BJ (cell line): Measurements from ENCODE around the gene SLC45A1. TPM values are rescaled to one million over a fixed set of nuclear protein-coding genes. Genes with fewer than 3 reads are reported as not detected.

Experiments used
- CTCF ChIA-PET: fragments of 350-600 bp; formaldehyde crosslinking; extraction: SDS; loops from one replicate; lab custom pipeline; 2021; ENCODE audit warnings: antibody characterized with exemption, inconsistent platforms; lab: Yijun Ruan, JAX
- POLR2A ChIA-PET: fragments of 300-600 bp; sonication (Branson Sonifier 250); formaldehyde crosslinking; extraction: SDS; loops from one replicate; lab custom pipeline; 2021; ENCODE audit warnings: antibody characterized with exemption; lab: Charles Lee
- DNase-seq: peaks from one replicate; pipeline ENCODE4 v3.0.0-alpha.2; 2011; ENCODE audit warnings: low read depth
- H3K27me3 ChIP-seq: 2 replicates; pipeline ENCODE4 v1.6.0; 2011; ENCODE audit warnings: low read length; ENCODE audit not compliant: control insufficient read depth, insufficient read depth
- H3K36me3 ChIP-seq: 2 replicates; pipeline ENCODE4 v1.5.1; 2011; ENCODE audit warnings: low read length; ENCODE audit not compliant: control insufficient read depth, insufficient read depth
- H3K4me3 ChIP-seq: 2 replicates; pipeline ENCODE4 v1.5.1; 2011; ENCODE audit warnings: low read depth, mild to moderate bottlenecking, control low read depth, low read length
- polyA plus RNA-seq: library from polyadenylated mRNA; depleted of rRNA; stranded (reverse); fragments of >200 nt; gene quantifications from 2 replicates; pipeline ENCODE4 v1.2.3, GENCODE V29; 2011
- small RNA-seq: library from RNA; depleted of rRNA; stranded (forward); fragments of <200 nt; gene quantifications from one replicate; pipeline ENCODE3, GENCODE V24; 2012; ENCODE audit warnings: low replicate concordance, low read depth; ENCODE audit not compliant: insufficient read length
- TF ChIP-seq, protein P1 (sequence below): IDR thresholded peaks from 2 replicates; pipeline ENCODE4 v1.5.1; 2011; ENCODE audit warnings: low read depth, mild to moderate bottlenecking, control low read depth, inconsistent platforms, low read length, moderate library complexity; ENCODE audit not compliant: insufficient read depth

Gene SLC45A1
- polyA plus RNA-seq, 1 experiment = 1.4 TPM

- H3K27me3 ChIP-seq = no peaks in the 10 kb centered on the region
- ChIA-PET CTCF (interaction anchor here (0.6 kb wide), 1 partner anchor 40 kb away, joined by 3 read pairs; no protein-coding TSS in a partner anchor), POLR2A (no interaction called here)
- TF ChIP-seq, protein P1, sequence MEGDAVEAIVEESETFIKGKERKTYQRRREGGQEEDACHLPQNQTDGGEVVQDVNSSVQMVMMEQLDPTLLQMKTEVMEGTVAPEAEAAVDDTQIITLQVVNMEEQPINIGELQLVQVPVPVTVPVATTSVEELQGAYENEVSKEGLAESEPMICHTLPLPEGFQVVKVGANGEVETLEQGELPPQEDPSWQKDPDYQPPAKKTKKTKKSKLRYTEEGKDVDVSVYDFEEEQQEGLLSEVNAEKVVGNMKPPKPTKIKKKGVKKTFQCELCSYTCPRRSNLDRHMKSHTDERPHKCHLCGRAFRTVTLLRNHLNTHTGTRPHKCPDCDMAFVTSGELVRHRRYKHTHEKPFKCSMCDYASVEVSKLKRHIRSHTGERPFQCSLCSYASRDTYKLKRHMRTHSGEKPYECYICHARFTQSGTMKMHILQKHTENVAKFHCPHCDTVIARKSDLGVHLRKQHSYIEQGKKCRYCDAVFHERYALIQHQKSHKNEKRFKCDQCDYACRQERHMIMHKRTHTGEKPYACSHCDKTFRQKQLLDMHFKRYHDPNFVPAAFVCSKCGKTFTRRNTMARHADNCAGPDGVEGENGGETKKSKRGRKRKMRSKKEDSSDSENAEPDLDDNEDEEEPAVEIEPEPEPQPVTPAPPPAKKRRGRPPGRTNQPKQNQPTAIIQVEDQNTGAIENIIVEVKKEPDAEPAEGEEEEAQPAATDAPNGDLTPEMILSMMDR = no peak
- DNase-seq = no peak
- no peak overlapping the region for H3K4me3 ChIP-seq
- H3K36me3 ChIP-seq = peaks cover 11% of the 10 kb centered on the region
Measured at GRCh38 chr1:8388732-8389562, 71.0 kb downstream of the SLC45A1 start.

GRCh38 chr1:8389958-8390535 lies 72.1 kb downstream of the SLC45A1 start:
- peaks cover 11% of the 10 kb centered on the region for H3K36me3 ChIP-seq
- no peaks in the 10 kb centered on the region for H3K27me3 ChIP-seq
- no peak for DNase-seq
- POLR2A ChIA-PET = interaction anchor here (0.5 kb wide), 1 partner anchor 10 kb away, joined by 3 read pairs; no protein-coding TSS in a partner anchor
- TF ChIP-seq, protein P1 = no peak
- CTCF ChIA-PET = interaction anchor here (0.8 kb wide), 1 partner anchor 30 kb away, joined by 3 read pairs; no protein-coding TSS in a partner anchor
- no peak overlapping the region for H3K4me3 ChIP-seq

- Histone ChIP-seq H3K27me3 (no peaks in the 10 kb centered on the region), H3K36me3 (peaks cover 12% of the 10 kb centered on the region), H3K4me3 (no peak overlapping the region)
- POLR2A ChIA-PET = interaction anchor here (0.5 kb wide), 1 partner anchor 10 kb away, joined by 3 read pairs; no protein-coding TSS in a partner anchor
- TF ChIP-seq, protein P1 = no peak
- DNase-seq = no peak
- CTCF ChIA-PET = interaction anchor here (0.8 kb wide), 1 partner anchor 29 kb away, joined by 3 read pairs; no protein-coding TSS in a partner anchor
Measured at GRCh38 chr1:8390707-8391106, 72.8 kb downstream of the SLC45A1 start.

GRCh38 chr1:8392522-8392921 lies 74.6 kb downstream of the SLC45A1 start:
- ChIA-PET CTCF (no interaction called here), POLR2A (no interaction called here)
- H3K27me3 ChIP-seq = no peaks in the 10 kb centered on the region
- no peak for DNase-seq
- TF ChIP-seq, protein P1 = no peak
- peaks cover 12% of the 10 kb centered on the region for H3K36me3 ChIP-seq
- no peak overlapping the region for H3K4me3 ChIP-seq

Small RNAs within 50 kb of the gene (small RNA-seq; reads per million reads assigned to genes)
- not detected for gene RF00019
- not detected for gene RNU6-991P
